ENCODE results near the gene RBM4. TPM values are rescaled to one million over a fixed set of nuclear protein-coding genes. Genes with fewer than 3 reads are reported as not detected.

RBM4 gene
- total and polyA plus RNA-seq, 2 donors (not counting 1 experiment from before 2014, with no cell fraction given) = 125 to 199 TPM

DNA sequence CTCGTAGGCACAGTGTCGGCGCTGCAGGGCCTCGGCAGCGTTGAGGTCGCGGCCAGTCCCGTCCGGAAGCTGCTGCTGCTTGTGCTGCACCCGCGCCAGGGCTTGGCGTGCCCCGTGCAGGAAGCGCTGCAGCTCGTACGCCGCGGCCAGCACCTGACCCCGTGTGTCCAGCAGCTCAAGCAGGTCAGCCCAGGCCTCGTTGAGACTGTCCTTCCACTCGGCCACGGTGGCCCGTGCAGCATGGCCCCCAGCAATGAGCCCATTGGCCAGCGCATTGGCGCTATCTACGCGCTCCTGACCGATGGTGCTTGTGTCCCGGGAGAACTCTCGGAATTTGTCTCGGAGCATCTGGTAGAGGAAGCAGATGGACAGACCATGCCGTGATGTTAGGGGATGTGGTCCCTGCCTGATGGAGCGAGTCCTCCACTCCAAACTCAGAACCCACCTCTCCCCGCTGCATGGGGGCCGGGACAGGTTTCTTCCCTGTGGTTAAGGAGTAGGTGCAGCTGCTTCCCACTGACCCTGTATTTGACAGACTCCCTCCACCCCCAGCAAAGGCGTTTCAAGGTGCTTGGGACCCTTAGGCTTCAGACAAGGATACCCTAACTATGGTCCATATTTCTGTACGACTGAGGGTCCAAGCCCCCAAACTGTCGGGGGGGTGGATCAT, 52.9 kb downstream of the RBM4 start:
- Histone ChIP-seq H3K79me2 (ENCODE audit: control insufficient read depth, insufficient read depth, low read length) (no peaks in the 10 kb centered on the region), H2AFZ (ENCODE audit: insufficient read depth, low read depth, low read length, poor library complexity, severe bottlenecking) (no peak overlapping the region), H4K20me1 (ENCODE audit: control insufficient read depth, insufficient read depth, low read length, poor library complexity, severe bottlenecking) (no peaks in the 10 kb centered on the region), H3K9ac (ENCODE audit: low read length) (no peak overlapping the region), H3K4me2 (replicated peaks; ENCODE audit: low read depth, low read length, poor library complexity, severe bottlenecking) (no peak overlapping the region), H3K4me3 (ENCODE audit: control extremely low read depth in 1 of 5, extremely low read depth in 1 of 5, insufficient read depth in 1 of 5, low read depth in 2 of 5, low read length in 4 of 5) (no peak overlapping the region), H3K27me3 (replicated peaks in 1 of 4; ENCODE audit: control extremely low read depth in 1 of 4, control insufficient read depth in 3 of 4, insufficient read depth in 4 of 4, low read length in 3 of 4) (no peaks in the 10 kb centered on the region), H3K36me3 (replicated peaks in 1 of 2; ENCODE audit: control extremely low read depth in 1 of 2, control insufficient read depth in 1 of 2, extremely low read depth in 1 of 2, insufficient read depth in 2 of 2, low read length in 1 of 2) (no peaks in the 10 kb centered on the region), H3K9me3 (ENCODE audit: control extremely low read depth in 1 of 3, control insufficient read depth in 2 of 3, insufficient read depth in 1 of 3, low read length in 2 of 3) (no peaks in the 10 kb centered on the region), H3K4me1 (ENCODE audit: control insufficient read depth in 2 of 2, insufficient read depth in 2 of 2, low read length in 2 of 2) (peaks cover 3 to 5% of the 10 kb centered on the region in 2 donors), H3K27ac (ENCODE audit: low read length in 2 of 2) (no peak overlapping the region)
- Mint-ChIP-seq H3K27me3 (no peaks in the 10 kb centered on the region), H3K9me3 (ENCODE audit: insufficient read depth) (no peaks in the 10 kb centered on the region), H3K4me1 (peaks cover 4% of the 10 kb centered on the region), H3K27ac (no peak overlapping the region), H3K4me3 (no peak overlapping the region)
- WGBS (ENCODE audit: insufficient coverage) = 96% methylated on average over 27 of the region's 38 CpGs
- ChIA-PET CTCF (interaction anchor here (1.1 to 10.4 kb wide), 3 partner anchors 13 to 141 kb away, joined by 3 to 182 read pairs (median 4); no protein-coding TSS in a partner anchor), POLR2A (interaction anchor here (0.6 to 0.7 kb wide), 2 partner anchors 32 to 93 kb away, joined by 3 to 6 read pairs; no protein-coding TSS in a partner anchor)
- DNase-seq (no peak), ATAC-seq (ENCODE audit: low read depth) (no peak)
- intact Hi-C loops (cut with micrococcal nuclease) = no loop called here
- TF ChIP-seq EZH2 (IDR thresholded peaks at IDR 0.05; ENCODE audit: borderline replicate concordance, insufficient read depth, low read depth, low read length, poor library complexity, severe bottlenecking) = no peak
- TF ChIP-seq, protein P1, sequence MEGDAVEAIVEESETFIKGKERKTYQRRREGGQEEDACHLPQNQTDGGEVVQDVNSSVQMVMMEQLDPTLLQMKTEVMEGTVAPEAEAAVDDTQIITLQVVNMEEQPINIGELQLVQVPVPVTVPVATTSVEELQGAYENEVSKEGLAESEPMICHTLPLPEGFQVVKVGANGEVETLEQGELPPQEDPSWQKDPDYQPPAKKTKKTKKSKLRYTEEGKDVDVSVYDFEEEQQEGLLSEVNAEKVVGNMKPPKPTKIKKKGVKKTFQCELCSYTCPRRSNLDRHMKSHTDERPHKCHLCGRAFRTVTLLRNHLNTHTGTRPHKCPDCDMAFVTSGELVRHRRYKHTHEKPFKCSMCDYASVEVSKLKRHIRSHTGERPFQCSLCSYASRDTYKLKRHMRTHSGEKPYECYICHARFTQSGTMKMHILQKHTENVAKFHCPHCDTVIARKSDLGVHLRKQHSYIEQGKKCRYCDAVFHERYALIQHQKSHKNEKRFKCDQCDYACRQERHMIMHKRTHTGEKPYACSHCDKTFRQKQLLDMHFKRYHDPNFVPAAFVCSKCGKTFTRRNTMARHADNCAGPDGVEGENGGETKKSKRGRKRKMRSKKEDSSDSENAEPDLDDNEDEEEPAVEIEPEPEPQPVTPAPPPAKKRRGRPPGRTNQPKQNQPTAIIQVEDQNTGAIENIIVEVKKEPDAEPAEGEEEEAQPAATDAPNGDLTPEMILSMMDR (IDR thresholded peaks at IDR 0.05) = no peak

DNA sequence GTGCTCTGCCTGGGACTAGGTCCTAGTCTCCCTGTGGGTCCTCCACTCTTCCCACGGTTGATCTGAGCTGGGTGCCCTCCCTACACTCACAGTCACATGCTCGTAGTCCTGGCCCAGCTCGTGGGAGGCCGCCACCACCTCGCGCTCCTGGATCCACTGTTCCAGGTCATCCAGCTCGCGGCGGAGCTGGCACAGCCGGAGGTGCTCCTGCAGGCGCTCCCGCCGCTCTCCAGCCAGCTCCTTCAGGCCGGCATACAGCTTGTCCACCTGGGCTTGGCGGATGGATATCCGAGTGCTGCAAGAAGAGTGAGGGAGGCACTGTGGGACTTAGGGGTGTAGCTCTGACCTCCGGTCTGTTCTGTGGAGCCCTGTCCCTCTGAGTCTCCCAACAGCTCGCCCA, 53.9 kb downstream of the RBM4 start:
- no peak for DNase-seq
- Mint-ChIP-seq H3K4me1 (peaks cover 4% of the 10 kb centered on the region), H3K9me3 (ENCODE audit: insufficient read depth) (no peaks in the 10 kb centered on the region), H3K4me3 (no peak overlapping the region), H3K27me3 (no peaks in the 10 kb centered on the region), H3K27ac (no peak overlapping the region)
- TF ChIP-seq, protein P1 (IDR thresholded peaks at IDR 0.05) = no peak
- no peak for TF ChIP-seq EZH2 (IDR thresholded peaks at IDR 0.05; ENCODE audit: borderline replicate concordance, insufficient read depth, low read depth, low read length, poor library complexity, severe bottlenecking)
- Histone ChIP-seq H3K4me2 (replicated peaks; ENCODE audit: low read depth, low read length, poor library complexity, severe bottlenecking) (no peak overlapping the region), H4K20me1 (ENCODE audit: control insufficient read depth, insufficient read depth, low read length, poor library complexity, severe bottlenecking) (no peaks in the 10 kb centered on the region), H3K36me3 (replicated peaks in 1 of 2; ENCODE audit: control extremely low read depth in 1 of 2, control insufficient read depth in 1 of 2, extremely low read depth in 1 of 2, insufficient read depth in 2 of 2, low read length in 1 of 2) (no peaks in the 10 kb centered on the region), H3K9ac (ENCODE audit: low read length) (no peak overlapping the region), H3K27me3 (replicated peaks in 1 of 4; ENCODE audit: control extremely low read depth in 1 of 4, control insufficient read depth in 3 of 4, insufficient read depth in 4 of 4, low read length in 3 of 4) (no peaks in the 10 kb centered on the region), H2AFZ (ENCODE audit: insufficient read depth, low read depth, low read length, poor library complexity, severe bottlenecking) (no peak overlapping the region), H3K27ac (ENCODE audit: low read length in 2 of 2) (no peak overlapping the region), H3K79me2 (ENCODE audit: control insufficient read depth, insufficient read depth, low read length) (no peaks in the 10 kb centered on the region), H3K4me3 (ENCODE audit: control extremely low read depth in 1 of 5, extremely low read depth in 1 of 5, insufficient read depth in 1 of 5, low read depth in 2 of 5, low read length in 4 of 5) (no peak overlapping the region), H3K9me3 (ENCODE audit: control extremely low read depth in 1 of 3, control insufficient read depth in 2 of 3, insufficient read depth in 1 of 3, low read length in 2 of 3) (no peaks in the 10 kb centered on the region), H3K4me1 (ENCODE audit: control insufficient read depth in 2 of 2, insufficient read depth in 2 of 2, low read length in 2 of 2) (peaks cover 3 to 5% of the 10 kb centered on the region in 2 donors)
- WGBS (ENCODE audit: insufficient coverage) = 94% methylated on average over 18 of the region's 18 CpGs
- intact Hi-C loops (cut with micrococcal nuclease) = no loop called here
- no peak for ATAC-seq (ENCODE audit: low read depth)
- POLR2A ChIA-PET = interaction anchor here (2.4 kb wide), 1 partner anchor 142 kb away, joined by 6 read pairs; no protein-coding TSS in a partner anchor
- CTCF ChIA-PET = interaction anchor here (0.6 to 10.4 kb wide), 3 partner anchors 116 to 886 kb away, joined by 3 to 182 read pairs (median 4); no protein-coding TSS in a partner anchor
